ENCODE measurements around the gene PXDC1.

PXDC1 gene

DNA sequence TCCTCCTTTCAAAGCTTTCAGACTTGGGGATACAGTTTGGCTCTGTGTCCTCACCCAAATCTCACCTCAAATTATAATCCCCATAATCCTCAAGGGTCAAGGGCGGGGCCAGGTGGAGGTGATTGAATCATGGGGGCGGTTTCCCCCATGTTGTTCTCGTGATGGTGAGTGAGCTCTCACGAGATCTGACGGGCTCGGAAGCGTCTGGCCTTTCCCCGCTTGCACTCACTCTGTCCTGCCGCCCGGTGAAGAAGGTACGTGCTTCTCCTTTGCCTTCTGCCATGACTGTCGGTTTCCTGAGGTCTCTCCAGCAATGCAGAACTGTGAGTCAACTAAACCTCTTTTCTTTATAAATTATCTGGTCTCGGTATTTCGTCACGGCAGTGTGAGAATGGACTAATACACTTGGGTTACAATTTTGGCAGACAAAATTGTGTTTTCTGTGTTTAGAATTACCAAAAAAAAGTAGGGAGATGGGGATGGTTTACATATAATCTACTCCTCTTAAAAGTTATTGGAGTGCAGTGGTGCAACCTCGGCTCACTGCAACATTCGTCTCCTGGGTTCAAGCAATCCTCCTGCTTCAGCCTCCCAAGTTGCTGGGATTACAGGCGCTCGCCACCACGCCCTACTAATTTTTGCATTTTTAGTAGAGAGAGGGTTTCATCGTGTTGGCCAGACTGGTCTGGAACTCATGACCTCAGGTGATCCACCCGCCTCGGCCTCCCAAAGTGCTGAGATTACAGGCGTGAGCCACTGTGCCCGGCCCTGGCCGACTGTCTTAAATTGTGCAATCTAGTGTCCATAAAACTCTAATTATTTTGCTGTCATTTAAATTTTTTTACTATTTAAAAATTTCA, 33.6 kb upstream of the PXDC1 start:
- H3K4me3 ChIP-seq (ENCODE audit: low read depth, low read length) = no peak overlapping the region
- DNase-seq (ENCODE audit: low read depth) = no peak
- TF ChIP-seq, protein P1, sequence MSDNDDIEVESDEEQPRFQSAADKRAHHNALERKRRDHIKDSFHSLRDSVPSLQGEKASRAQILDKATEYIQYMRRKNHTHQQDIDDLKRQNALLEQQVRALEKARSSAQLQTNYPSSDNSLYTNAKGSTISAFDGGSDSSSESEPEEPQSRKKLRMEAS (IDR thresholded peaks at IDR 0.05; ENCODE audit: low read depth, low read length) = no peak
- TF ChIP-seq, protein P2, sequence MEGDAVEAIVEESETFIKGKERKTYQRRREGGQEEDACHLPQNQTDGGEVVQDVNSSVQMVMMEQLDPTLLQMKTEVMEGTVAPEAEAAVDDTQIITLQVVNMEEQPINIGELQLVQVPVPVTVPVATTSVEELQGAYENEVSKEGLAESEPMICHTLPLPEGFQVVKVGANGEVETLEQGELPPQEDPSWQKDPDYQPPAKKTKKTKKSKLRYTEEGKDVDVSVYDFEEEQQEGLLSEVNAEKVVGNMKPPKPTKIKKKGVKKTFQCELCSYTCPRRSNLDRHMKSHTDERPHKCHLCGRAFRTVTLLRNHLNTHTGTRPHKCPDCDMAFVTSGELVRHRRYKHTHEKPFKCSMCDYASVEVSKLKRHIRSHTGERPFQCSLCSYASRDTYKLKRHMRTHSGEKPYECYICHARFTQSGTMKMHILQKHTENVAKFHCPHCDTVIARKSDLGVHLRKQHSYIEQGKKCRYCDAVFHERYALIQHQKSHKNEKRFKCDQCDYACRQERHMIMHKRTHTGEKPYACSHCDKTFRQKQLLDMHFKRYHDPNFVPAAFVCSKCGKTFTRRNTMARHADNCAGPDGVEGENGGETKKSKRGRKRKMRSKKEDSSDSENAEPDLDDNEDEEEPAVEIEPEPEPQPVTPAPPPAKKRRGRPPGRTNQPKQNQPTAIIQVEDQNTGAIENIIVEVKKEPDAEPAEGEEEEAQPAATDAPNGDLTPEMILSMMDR (IDR thresholded peaks at IDR 0.05; ENCODE audit: low read depth, low read length) = no peak
- TF ChIP-seq MYC (IDR thresholded peaks at IDR 0.05; ENCODE audit: low read depth, low read length) = no peak
- TF ChIP-seq POLR2A (IDR thresholded peaks at IDR 0.05; ENCODE audit: extremely low read depth, insufficient read length) = no peak

DNA sequence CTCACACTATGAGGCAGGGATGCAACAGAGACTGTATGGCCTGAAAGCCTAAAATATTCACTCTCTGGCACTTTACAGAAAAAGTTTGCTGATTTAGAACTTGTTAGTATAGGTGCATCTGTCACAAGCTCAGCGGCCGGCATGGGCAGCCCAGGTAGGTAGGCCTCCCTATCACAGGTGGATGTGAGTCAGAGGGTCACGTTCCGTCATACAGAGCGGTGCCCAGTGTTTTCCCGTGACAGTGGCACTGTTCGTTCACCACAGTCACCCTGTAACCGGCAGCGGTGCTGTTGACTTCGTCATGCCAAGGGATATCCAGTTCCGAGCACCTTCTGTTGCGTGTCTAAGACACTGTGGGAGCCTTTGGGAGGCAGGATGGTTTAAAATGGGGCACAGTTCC, 32.9 kb upstream of the PXDC1 start:
- no peak overlapping the region for H3K4me3 ChIP-seq (ENCODE audit: low read depth, low read length)
- TF ChIP-seq MYC (IDR thresholded peaks at IDR 0.05; ENCODE audit: low read depth, low read length) (no peak), POLR2A (IDR thresholded peaks at IDR 0.05; ENCODE audit: extremely low read depth, insufficient read length) (no peak)
- TF ChIP-seq, protein P1 (IDR thresholded peaks at IDR 0.05; ENCODE audit: low read depth, low read length) = no peak
- TF ChIP-seq, protein P2 (IDR thresholded peaks at IDR 0.05; ENCODE audit: low read depth, low read length) = no peak
- DNase-seq (ENCODE audit: low read depth) = no peak

DNA sequence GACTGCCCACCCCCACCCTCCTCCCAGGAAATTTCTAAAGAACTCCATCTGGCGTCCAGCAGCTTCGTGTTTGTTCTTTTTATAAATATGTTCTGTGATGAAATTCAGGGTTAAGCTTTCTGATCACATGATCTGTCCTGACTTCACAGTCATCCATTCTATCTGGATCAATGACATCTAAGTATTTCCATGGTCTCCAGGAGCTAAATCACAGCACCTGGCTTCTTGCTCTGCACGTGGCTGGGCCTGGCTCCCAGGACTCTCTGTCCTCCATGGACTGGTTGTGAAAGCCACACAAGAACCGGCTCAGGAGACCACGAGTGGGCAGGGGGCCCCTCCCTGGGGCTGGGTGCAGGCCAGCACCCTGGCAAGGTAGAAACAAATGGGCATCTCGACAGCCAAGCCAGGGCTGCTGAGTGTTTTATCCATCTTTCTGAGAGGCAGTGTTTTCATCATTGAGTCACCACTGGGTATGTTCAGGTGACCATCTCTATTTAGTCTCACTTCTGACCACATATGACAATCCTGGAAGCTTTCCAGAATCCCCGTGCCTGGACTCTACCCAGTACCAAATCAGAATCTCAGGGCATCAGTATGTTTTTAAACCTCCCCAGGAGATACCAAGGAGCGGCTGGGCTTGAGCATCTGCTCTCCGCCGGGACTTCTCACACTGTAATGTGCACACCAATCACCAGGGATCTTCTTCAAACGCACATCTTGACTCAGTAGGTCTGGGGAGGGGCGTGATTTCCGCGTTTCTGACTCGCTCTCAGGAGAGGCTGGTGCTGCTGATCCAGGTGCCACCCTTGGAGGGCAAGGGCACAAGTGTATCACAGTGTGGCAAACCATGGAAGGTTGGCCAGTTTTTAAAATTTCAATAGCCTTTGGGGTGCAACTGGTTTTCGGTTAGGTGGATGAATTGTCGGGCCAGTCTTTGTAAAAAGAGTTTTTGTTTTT, 31.6 kb upstream of the PXDC1 start:
- TF ChIP-seq, protein P1 (IDR thresholded peaks at IDR 0.05; ENCODE audit: low read depth, low read length) = no peak
- TF ChIP-seq MYC (IDR thresholded peaks at IDR 0.05; ENCODE audit: low read depth, low read length) (no peak), POLR2A (IDR thresholded peaks at IDR 0.05; ENCODE audit: extremely low read depth, insufficient read length) (no peak)
- TF ChIP-seq, protein P2 (IDR thresholded peaks at IDR 0.05; ENCODE audit: low read depth, low read length) = no peak
- DNase-seq (ENCODE audit: low read depth) = no peak
- no peak overlapping the region for H3K4me3 ChIP-seq (ENCODE audit: low read depth, low read length)

DNA sequence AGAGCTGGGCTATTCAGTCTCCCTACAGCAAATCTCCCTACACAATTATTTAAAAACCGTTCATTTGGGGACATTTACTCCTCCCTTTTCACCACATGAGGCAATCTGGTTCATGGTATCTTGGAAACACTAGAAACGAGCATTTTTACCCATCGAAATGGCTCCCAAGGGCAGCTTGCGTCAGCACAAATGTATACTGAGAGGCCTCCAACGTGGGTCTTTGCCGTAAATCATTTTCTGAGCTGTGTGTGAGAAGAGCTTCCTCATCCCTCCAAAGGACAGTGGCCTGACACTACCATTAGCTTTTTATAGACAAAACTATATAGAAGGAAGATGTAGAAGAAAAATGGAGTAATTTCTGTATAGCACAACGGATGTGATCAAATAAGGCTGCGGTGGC, 30.0 kb upstream of the PXDC1 start:
- H3K4me3 ChIP-seq (ENCODE audit: low read depth, low read length) = no peak overlapping the region
- TF ChIP-seq, protein P1 (IDR thresholded peaks at IDR 0.05; ENCODE audit: low read depth, low read length) = no peak
- TF ChIP-seq MYC (IDR thresholded peaks at IDR 0.05; ENCODE audit: low read depth, low read length) (no peak), POLR2A (IDR thresholded peaks at IDR 0.05; ENCODE audit: extremely low read depth, insufficient read length) (no peak)
- TF ChIP-seq, protein P2 (IDR thresholded peaks at IDR 0.05; ENCODE audit: low read depth, low read length) = no peak
- no peak for DNase-seq (ENCODE audit: low read depth)

DNA sequence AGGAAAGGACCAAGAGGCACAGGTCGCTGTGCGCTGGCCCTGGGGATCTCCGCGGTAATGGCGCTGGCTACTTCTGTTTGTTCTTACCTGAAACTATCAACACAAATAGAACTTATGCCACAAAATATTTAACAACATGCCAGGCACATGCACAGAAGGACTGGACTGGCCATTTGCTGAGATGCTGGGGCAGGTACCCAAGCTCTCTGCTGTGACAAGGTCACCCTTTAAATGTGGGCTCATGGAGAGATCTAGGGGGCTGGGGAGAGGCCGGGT, 28.0 kb upstream of the PXDC1 start:
- no peak for DNase-seq (ENCODE audit: low read depth)
- H3K4me3 ChIP-seq (ENCODE audit: low read depth, low read length) = no peak overlapping the region
- TF ChIP-seq, protein P2 (IDR thresholded peaks at IDR 0.05; ENCODE audit: low read depth, low read length) = no peak
- TF ChIP-seq, protein P1 (IDR thresholded peaks at IDR 0.05; ENCODE audit: low read depth, low read length) = no peak

Data from NB4 (cell line).